ENCODE results near the gene POC1A. TPM values are rescaled to one million over a fixed set of nuclear protein-coding genes. Genes with fewer than 3 reads are reported as not detected.
A peak's percentile ranks its signal among the peaks of the same experiment; 100 is the strongest.

The POC1A gene
- total and polyA plus RNA-seq, 10 of the 15 experiments (the other 5 are each of a cell fraction or from before 2014, with no cell fraction given): 8.5 to 49.8 (median 23.5) TPM

DNA sequence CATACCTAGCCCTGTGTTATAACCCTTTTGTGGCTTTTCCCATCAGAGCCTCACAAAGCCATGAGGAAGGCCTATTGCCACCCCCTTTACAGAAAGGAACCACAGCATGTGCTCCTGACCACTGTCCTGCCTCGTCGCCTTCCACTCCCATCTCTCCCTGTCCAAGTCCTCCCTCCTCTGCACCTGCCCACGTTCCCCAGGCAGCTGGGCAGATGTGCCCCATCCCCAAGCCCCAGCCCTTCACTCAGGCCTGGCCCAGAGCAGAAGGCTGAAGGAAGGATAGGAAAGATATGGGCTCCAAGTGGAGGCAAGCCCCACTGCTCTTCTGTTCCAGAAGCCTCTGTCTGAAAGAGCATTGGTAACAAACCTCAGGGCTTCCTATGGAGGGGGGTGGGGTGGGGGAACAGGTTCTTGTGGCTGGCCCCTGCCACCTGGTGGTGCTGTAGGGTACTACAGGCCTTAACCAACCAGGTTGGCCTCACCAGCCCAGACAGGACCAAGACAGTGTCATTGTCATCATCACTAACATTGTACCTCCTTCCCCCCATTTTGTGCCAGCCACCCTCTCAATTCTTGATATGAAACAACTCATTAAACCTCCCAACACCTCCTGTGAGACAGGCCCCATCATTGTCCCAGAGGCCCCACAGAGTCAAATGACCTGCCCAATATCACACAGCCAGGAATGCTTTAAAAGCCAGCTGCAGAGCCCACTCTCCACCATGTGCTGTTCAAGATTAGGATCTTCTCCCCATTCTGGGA, 10.0 kb downstream of the POC1A start (continued):
- TF ChIP-seq, protein P1, sequence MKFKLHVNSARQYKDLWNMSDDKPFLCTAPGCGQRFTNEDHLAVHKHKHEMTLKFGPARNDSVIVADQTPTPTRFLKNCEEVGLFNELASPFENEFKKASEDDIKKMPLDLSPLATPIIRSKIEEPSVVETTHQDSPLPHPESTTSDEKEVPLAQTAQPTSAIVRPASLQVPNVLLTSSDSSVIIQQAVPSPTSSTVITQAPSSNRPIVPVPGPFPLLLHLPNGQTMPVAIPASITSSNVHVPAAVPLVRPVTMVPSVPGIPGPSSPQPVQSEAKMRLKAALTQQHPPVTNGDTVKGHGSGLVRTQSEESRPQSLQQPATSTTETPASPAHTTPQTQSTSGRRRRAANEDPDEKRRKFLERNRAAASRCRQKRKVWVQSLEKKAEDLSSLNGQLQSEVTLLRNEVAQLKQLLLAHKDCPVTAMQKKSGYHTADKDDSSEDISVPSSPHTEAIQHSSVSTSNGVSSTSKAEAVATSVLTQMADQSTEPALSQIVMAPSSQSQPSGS (IDR thresholded peaks at IDR 0.05; ENCODE audit: low read length): no peak
- TF ChIP-seq LARP7 (IDR thresholded peaks at IDR 0.05): no peak
- TF ChIP-seq ZNF622 (IDR thresholded peaks at IDR 0.05): no peak
- TF ChIP-seq KDM1A (IDR thresholded peaks at IDR 0.05; ENCODE audit: borderline replicate concordance): no peak
- 0 out of 2 replicates have a peak, but pooled peaks have one; percentile 44 for TF ChIP-seq NBN (IDR thresholded peaks at IDR 0.05)
- peak; percentile 38; the same call in 1 of the 2 replicates for TF ChIP-seq TBL1XR1 (IDR thresholded peaks at IDR 0.05; ENCODE audit: low read depth, low read length)
- TF ChIP-seq, protein P2, sequence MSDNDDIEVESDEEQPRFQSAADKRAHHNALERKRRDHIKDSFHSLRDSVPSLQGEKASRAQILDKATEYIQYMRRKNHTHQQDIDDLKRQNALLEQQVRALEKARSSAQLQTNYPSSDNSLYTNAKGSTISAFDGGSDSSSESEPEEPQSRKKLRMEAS (IDR thresholded peaks at IDR 0.05; ENCODE audit: low read depth, low read length): no peak
- TF ChIP-seq, protein P3, sequence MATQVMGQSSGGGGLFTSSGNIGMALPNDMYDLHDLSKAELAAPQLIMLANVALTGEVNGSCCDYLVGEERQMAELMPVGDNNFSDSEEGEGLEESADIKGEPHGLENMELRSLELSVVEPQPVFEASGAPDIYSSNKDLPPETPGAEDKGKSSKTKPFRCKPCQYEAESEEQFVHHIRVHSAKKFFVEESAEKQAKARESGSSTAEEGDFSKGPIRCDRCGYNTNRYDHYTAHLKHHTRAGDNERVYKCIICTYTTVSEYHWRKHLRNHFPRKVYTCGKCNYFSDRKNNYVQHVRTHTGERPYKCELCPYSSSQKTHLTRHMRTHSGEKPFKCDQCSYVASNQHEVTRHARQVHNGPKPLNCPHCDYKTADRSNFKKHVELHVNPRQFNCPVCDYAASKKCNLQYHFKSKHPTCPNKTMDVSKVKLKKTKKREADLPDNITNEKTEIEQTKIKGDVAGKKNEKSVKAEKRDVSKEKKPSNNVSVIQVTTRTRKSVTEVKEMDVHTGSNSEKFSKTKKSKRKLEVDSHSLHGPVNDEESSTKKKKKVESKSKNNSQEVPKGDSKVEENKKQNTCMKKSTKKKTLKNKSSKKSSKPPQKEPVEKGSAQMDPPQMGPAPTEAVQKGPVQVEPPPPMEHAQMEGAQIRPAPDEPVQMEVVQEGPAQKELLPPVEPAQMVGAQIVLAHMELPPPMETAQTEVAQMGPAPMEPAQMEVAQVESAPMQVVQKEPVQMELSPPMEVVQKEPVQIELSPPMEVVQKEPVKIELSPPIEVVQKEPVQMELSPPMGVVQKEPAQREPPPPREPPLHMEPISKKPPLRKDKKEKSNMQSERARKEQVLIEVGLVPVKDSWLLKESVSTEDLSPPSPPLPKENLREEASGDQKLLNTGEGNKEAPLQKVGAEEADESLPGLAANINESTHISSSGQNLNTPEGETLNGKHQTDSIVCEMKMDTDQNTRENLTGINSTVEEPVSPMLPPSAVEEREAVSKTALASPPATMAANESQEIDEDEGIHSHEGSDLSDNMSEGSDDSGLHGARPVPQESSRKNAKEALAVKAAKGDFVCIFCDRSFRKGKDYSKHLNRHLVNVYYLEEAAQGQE (IDR thresholded peaks at IDR 0.05; ENCODE audit: low read depth, low read length): no peak
- TF ChIP-seq IKZF1 (conservative IDR thresholded peaks at IDR 0.05): no peak
- no peak for TF ChIP-seq EED (IDR thresholded peaks at IDR 0.05; ENCODE audit: low read depth)
- no peak for TF ChIP-seq FOXK2 (IDR thresholded peaks at IDR 0.05)
- TF ChIP-seq TCF12 (IDR thresholded peaks at IDR 0.05; ENCODE audit: low read depth, low read length): 0 out of 2 replicates have a peak, but pooled peaks have one; percentile 55
- TF ChIP-seq RAD51 (IDR thresholded peaks at IDR 0.05): no peak

Data from GM12878 (cell line).